ENCODE data around the gene RAB31.
"Not testable (repeated sequence)": the region's sequence is repeated elsewhere in the genome, so short reads cannot be mapped to it uniquely, and the experiment has no call there.

RAB31 gene

DNA sequence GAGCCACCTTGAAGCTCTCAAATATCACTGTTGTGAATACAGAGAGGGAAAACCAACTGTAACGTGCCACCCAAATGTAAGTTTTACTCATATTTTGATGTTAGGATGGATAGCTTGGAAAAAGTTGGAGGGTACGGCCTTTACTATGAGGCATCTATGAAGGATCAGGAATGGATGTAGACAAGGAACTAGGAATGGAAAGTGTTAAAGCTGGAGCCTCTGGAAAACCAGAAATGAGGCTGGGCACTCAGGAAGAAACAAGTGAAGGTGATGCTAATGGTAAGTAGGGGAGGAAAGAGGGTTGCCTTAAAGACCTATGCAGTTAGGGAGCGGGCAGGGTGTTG, 177.9 kb downstream of the RAB31 start:
- DNase-seq (ENCODE audit: low spot score), result no peak

GRCh38 chr18:9887992-9888391, 179.9 kb downstream of the RAB31 start:
- no peak for DNase-seq (ENCODE audit: low spot score)

GRCh38 chr18:9890196-9890595, 182.1 kb downstream of the RAB31 start:
- no peak for DNase-seq (ENCODE audit: low spot score)

- DNase-seq (ENCODE audit: low spot score), result no peak
Observed at GRCh38 chr18:9890957-9891356, 182.9 kb downstream of the RAB31 start.

GRCh38 chr18:9891515-9891914, 183.4 kb downstream of the RAB31 start:
- DNase-seq (ENCODE audit: low spot score), result not testable (repeated sequence)

DNA sequence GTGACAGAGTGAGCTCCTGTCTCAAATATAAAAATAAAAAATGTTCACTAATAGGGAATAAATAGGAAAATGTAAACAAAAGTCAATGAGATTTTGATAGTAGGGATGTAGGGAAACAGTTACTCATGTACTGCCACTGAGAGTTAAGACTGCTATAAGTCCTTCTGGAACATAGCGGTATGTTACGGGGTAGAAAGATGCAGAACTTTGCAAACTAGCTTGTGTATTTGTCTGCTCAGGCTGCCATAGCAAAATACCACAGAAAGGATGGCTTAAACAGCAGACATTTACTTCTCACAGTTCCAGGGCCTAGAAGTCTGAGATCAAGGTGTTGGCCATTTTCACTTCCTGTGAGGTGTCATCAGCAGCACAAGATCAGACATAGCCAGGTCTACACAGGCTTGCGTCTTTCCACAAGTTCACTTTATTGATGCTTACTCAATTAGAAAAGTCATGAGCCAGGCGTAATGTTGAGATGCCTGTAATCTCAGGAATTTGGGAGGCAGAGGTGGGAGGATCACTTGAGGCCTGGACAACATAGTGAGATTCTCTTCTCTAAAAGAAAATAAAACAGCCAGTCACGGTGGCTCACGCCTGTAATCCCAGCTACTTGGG, 186.5 kb downstream of the RAB31 start:
- no peak for DNase-seq (ENCODE audit: low spot score)

DNA sequence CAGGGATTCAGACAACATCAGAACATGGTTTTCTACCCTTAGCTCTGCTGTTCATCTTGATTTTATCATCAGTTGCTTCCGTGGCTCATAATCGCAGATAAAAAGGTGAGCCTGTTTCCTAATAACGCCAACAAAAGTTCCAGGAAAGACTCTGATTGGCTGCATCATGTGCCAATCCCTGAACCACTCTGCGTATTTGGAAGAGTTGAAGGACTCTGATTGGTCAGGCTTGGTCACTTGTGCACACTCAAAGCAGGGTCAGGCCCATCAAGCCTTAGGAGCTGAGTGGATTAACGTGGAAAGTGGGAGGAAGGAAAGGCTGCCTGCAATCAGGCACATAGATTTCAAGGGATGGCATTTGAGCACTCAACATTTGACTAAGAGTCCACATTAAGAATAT, 189.0 kb downstream of the RAB31 start:
- no peak for DNase-seq (ENCODE audit: low spot score)

GRCh38 chr18:9897787-9898291, 189.7 kb downstream of the RAB31 start:
- DNase-seq (ENCODE audit: low spot score), result not testable (repeated sequence)

DNA sequence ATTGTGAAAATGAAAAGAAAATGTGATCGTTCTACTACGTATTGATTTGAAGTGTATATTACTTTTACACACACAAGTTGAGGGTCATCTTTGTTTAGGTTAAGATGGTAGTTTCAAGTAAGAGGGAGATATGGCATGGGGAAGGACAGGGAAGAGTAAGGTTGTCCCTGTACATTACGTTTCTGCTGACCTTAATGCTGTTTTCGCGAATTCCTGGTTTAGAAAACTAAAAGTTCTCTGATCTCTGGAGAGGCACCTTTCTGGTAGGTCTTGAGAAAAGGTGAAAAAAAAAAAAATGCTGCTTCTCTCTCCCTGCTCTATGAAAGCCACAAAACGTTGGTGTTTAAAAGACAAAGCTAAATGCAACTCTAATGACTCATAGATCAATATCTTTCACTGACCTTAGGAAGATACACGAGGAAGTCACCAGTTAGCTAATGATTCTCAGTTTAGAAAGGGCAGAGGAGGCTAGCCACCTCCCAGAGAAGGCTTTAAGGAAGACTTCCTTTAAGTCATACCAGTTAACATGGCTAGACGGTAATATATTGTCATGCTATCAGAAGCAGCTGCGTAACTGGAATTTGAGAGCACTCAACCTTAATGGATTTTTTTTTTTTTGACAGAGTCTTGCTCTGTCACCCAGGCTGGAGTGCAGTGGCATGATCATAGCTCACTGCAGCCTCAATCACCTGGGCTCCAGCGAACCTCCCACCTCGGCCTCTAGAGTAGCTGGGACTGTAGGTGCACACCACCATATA, 190.9 kb downstream of the RAB31 start:
- no peak for DNase-seq (ENCODE audit: low spot score)

- DNase-seq (ENCODE audit: low spot score), result not testable (repeated sequence)
Observed at GRCh38 chr18:9899550-9899930, 191.4 kb downstream of the RAB31 start.

GRCh38 chr18:9900699-9901098, 192.6 kb downstream of the RAB31 start:
- no peak for DNase-seq (ENCODE audit: low spot score)

DNA sequence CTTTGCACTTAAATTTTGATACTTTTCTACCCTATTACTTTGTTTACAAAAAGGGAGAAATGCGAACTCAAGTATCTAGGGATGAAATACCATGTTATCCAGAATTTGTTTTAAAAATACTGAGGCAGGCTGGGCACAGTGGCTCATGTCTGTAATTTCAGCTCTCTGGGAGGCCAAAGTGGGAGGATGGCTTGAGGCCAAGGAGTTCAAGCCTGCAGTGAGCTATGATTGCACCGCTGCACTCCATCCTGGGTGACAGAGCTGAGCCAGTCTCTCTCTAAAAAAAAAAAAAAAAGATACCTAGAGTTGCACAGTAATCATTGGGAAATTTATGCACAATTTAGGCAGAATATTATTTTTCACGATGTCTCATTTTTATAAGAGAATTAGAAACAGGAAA, 193.3 kb downstream of the RAB31 start:
- DNase-seq (ENCODE audit: low spot score), result no peak

DNA sequence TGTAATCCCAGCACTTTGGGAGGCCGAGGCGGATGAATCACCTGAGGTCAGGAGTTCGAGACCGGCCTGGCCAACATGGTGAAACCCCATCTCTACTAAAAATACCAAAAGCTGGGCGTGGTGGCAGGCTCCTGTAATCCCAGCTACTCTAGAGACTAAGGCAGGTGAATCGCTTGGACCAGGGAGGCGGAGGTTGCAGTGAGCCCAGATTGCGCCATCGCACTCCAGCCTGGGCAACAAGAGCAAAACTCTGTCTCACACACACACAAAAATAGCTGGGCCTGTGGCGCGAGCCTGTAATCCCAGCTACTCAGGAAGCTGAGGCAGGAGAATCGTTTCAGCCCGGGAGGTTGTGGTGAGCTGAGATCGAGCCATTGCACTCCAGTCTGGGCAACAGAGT, 194.2 kb downstream of the RAB31 start:
- not testable (repeated sequence) for DNase-seq (ENCODE audit: low spot score)

DNA sequence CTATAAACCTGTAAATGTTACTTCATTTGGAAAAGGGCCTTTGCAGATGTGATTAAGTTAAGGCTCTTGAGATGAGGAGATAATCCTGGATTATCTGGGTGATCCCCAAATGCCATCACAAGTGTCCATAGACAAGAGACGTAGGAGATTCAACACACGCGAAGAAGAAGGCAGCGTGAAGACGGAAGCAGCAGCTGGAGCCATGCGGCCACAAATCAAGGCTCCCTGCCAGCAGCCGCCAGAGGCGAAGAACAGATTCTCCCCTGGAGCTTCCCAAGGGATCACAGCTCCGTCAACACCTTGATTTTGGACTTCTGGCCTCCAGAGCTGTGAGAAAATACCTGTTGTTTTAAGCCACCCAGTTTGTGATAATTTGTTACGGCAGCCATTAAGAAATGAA, 194.7 kb downstream of the RAB31 start:
- DNase-seq (ENCODE audit: low spot score), result no peak

DNA sequence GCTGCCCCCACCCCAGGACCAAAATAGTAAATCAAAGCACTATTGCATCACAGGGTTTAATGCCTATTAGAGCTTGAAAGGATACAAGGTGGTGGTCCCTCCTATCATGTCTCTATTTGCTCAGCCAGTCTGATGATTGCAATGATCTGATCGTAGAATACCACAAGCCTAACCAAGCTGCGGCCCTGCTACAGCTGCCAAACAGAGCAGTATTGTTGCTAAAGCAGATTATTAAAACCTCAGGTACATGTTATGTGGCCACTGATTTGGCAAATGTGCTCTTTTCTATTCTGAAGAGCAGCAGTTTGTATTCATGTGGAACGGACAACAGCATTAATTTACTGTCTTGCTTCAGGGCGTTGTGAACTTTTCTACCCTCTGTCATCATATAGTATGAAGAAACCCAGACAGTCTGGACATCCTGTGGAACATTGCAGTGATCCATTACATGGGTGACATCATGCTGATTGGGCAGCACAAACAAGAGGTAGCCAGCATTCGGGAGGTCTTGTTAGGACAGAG, 197.4 kb downstream of the RAB31 start:
- DNase-seq (ENCODE audit: low spot score), result no peak

- no peak for DNase-seq (ENCODE audit: low spot score)
Observed at GRCh38 chr18:9906481-9906880, 198.4 kb downstream of the RAB31 start.

- no peak for DNase-seq (ENCODE audit: low spot score)
Observed at GRCh38 chr18:9907867-9908266, 199.8 kb downstream of the RAB31 start.

DNA sequence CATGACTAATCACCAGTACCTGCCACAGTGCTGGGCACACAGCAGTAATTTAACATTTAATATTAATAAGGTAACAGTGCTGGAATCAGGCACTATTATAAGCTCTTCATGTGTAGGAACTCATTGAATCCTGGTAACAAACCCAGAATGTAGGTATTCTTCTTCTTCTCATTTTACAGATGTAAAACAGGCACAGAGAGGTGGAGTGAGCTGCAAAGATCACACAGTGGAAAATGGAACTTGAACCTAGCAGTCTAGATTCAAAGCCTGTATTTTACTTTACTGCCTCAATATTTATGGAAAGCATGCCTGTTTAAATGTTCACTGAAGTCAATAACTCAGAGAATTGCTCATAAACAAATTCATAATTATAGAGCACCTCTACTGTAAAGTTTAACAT, 202.0 kb downstream of the RAB31 start:
- DNase-seq (ENCODE audit: low spot score), result no peak

GRCh38 chr18:9910661-9911060, 202.6 kb downstream of the RAB31 start:
- DNase-seq (ENCODE audit: low spot score), result no peak

DNA sequence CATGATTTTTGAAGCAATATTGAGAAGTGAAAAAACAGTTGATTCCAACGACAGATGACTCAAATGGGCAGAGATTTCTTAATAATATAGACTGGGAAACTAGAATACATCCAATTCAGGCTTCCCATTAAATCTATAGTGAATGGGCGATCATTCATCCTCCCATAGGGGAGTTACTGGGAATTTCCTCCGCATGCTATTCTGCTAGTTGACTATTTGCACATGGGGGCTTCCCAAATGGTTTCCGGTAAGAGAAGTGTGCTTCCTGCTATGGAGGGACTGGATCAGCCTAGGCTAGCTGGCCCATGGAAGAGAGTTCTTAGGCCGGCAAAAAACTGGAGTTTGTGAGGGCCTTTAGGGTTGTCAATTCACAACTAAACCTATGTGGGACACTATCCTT, 203.1 kb downstream of the RAB31 start:
- no peak for DNase-seq (ENCODE audit: low spot score)

All from iPS-NIHi11 (cell line).